ENCODE data around the gene GREB1L.
A peak's percentile ranks its signal among the peaks of the same experiment; 100 is the strongest.

The GREB1L gene

DNA sequence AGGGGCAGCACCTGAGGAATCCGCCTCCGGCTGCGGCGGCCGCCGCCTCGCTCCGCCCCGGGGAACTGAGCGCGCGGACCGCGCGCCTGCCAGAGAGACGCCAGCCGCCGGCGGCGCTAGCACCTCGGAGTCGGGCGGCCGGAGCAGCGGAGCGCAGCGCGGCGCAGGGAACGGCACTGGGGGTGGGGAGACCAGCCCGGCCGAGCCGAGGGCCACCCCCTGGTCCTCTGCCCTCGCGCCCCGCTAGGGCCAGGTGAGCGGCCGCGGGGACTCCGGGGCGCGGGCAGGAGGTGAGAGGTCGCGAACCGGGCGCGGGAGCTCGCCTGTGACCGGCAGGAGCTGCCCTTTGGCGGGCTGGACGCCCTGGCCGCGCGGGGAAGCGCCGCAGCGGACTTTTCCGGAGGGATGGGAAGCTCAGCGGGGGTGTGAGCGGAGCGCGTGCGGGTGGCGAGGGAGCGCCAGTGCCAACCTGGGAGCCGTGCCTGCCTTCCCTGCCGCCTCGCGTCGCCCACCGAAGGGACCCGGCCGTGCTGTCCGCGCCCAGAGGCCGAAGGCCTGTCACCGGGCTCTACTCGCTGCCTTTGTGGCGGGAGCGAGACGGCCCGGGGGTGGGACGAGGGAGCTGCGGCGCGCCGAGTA is at the start of gene GREB1L:
GREB1L (plus strand) TSS at position 92 of the 639 bp plus-strand sequence. CDS start 141,287 bp downstream, outside the sequence.
- TF ChIP-seq, protein P1, sequence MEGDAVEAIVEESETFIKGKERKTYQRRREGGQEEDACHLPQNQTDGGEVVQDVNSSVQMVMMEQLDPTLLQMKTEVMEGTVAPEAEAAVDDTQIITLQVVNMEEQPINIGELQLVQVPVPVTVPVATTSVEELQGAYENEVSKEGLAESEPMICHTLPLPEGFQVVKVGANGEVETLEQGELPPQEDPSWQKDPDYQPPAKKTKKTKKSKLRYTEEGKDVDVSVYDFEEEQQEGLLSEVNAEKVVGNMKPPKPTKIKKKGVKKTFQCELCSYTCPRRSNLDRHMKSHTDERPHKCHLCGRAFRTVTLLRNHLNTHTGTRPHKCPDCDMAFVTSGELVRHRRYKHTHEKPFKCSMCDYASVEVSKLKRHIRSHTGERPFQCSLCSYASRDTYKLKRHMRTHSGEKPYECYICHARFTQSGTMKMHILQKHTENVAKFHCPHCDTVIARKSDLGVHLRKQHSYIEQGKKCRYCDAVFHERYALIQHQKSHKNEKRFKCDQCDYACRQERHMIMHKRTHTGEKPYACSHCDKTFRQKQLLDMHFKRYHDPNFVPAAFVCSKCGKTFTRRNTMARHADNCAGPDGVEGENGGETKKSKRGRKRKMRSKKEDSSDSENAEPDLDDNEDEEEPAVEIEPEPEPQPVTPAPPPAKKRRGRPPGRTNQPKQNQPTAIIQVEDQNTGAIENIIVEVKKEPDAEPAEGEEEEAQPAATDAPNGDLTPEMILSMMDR (IDR thresholded peaks at IDR 0.05): no peak
- Histone ChIP-seq H3K27ac (peak within 1 kb of the TSS; percentile 60 to 67), H3K4me3 (peak within 1 kb of the TSS; percentile 88)
- DNase-seq (ENCODE audit: low spot score): no peak

DNA sequence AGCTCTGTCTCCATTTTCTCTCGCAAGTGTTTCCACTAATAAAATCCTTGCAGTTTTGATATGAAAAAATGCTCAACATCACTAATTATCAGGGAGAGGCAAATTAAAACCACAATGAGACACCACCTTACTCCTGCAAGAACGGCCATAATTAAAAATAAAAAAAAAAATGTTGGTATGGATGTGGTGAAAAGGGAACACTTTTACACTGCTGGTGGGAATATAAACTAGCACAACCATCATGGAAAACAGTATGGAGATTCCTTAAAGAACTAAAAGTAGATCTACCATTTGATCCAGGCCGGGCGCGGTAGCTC is 49.8 kb upstream of the GREB1L start:
- no peak for DNase-seq (ENCODE audit: low spot score)
- no peak overlapping the region for H3K27ac ChIP-seq
- TF ChIP-seq, protein P1 (IDR thresholded peaks at IDR 0.05): no peak
- no peak overlapping the region for H3K4me3 ChIP-seq

DNA sequence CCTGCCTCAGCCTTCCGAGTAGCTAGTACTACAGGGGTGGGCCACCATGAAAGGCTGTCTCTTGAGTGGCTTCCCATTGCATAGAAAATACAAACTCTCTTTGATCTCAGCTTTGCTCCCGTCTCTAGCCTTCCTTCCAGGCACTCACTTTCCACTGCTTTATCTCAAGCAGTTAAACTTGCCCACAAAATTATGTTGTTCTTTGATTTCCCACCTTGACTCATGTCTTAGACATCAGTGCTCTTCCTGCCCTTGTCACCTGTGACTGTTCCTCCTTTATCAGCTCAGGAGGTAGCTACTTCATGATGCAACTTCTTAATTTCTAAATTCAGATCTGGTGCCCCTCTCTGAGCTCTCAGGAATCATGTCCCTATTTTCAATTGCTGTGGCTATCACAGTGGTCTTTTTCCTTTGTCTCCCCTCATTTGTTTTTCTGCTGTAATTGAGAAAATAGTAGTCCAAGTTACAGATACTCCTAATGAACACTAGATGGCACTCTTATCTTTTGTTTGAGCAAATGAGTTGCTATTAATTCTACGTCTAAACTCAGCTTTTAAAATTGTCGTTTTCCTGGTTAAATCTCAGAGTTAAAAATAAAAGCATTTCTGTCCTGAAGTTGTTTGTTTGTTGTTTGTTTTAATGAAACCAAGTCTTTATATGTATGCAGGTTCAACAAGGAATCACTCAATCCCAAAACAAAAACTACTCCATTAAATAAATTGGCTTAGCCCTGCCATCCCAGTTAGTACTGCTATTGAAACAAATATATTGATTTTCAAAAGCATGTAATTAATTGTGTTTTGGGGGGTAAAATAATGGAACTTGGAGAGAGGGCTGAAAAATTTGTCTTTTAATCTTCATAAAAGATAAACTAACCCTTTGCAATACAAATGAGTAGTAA is 46.9 kb upstream of the GREB1L start:
- Histone ChIP-seq H3K4me3 (no peak overlapping the region), H3K27ac (no peak overlapping the region)
- no peak for DNase-seq (ENCODE audit: low spot score)
- TF ChIP-seq, protein P1 (IDR thresholded peaks at IDR 0.05): peak; percentile 54

- no peak for DNase-seq (ENCODE audit: low spot score)
- no peak overlapping the region for H3K27ac ChIP-seq
- TF ChIP-seq, protein P1 (IDR thresholded peaks at IDR 0.05): no peak
Measured at GRCh38 chr18:21196426-21196825, 45.6 kb upstream of the GREB1L start.

GRCh38 chr18:21203126-21203525 is 38.9 kb upstream of the GREB1L start:
- TF ChIP-seq, protein P1 (IDR thresholded peaks at IDR 0.05): no peak
- no peak overlapping the region for H3K4me3 ChIP-seq
- DNase-seq (ENCODE audit: low spot score): no peak
- no peak overlapping the region for H3K27ac ChIP-seq

More at GRCh38 chr18:21196426-21196825, 45.6 kb upstream of the GREB1L start:
- H3K4me3 ChIP-seq: no peak overlapping the region

GRCh38 chr18:21203542-21204241 is 38.3 kb upstream of the GREB1L start:
- no peak for DNase-seq (ENCODE audit: low spot score)
- H3K27ac ChIP-seq: no peak overlapping the region
- no peak overlapping the region for H3K4me3 ChIP-seq
- TF ChIP-seq, protein P1 (IDR thresholded peaks at IDR 0.05): no peak

Data from coronary artery (tissue), 2 donors.